Measurements from ENCODE around the gene HPF1.

HPF1 gene

DNA sequence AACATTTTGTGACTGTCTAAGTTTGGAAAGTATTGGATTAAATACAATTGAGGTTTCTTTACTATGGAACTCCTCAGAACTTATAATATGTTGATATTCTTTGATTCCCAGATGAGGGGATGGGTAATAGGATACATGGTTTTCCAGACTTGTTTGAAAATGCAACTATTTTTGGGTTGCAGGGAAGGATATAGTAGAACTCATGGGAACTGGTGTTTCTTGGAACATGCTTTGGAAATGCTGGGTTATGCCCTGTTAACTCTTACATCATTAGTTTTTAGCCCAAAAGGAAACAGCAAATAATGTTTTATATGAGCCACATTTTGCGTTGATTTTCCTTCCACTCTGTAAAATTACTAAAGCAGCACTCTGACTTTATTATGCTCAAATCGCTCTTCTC lies 41.9 kb downstream of the HPF1 start:
- TF ChIP-seq, protein P1, sequence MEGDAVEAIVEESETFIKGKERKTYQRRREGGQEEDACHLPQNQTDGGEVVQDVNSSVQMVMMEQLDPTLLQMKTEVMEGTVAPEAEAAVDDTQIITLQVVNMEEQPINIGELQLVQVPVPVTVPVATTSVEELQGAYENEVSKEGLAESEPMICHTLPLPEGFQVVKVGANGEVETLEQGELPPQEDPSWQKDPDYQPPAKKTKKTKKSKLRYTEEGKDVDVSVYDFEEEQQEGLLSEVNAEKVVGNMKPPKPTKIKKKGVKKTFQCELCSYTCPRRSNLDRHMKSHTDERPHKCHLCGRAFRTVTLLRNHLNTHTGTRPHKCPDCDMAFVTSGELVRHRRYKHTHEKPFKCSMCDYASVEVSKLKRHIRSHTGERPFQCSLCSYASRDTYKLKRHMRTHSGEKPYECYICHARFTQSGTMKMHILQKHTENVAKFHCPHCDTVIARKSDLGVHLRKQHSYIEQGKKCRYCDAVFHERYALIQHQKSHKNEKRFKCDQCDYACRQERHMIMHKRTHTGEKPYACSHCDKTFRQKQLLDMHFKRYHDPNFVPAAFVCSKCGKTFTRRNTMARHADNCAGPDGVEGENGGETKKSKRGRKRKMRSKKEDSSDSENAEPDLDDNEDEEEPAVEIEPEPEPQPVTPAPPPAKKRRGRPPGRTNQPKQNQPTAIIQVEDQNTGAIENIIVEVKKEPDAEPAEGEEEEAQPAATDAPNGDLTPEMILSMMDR (IDR thresholded peaks at IDR 0.05; ENCODE audit: low read depth, low read length): no peak
- no peak overlapping the region for H3K4me3 ChIP-seq (ENCODE audit: low read depth, low read length)

DNA sequence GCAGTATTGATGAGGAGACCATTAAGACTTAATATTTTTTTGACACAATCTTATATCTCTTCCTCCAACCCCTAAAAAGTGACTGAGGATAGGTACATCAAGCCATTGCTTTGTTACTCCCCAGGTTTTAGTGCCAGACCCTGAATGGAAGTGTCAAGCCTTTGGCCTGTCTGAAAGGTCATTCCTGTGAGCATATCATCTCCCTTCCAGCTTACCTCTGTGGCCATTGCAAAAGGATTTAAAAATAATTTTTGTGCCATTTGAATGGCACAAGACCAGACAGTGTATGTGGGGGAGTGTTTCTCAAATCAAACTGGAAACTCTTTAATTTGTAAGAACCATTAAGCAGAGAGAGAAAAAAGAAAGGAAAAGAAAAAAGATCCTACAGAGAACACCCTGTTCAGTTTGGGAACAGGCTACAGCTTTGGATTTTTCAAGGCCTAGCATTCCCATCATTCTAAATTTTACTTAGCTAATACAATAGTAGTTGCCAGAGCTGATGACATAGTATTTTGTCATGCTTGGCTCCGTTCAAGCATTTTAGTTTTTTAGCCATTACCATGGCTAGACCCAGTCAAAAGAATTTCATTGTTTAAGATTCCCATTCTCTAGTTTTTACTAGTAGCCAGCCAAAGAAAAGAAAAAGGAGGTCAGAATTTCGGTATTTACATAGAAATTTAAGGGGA lies 49.6 kb downstream of the HPF1 start:
- TF ChIP-seq, protein P1 (IDR thresholded peaks at IDR 0.05; ENCODE audit: low read depth, low read length): no peak

GRCh38 chr4:169698331-169698730 lies 59.4 kb downstream of the HPF1 start:
- no peak overlapping the region for H3K4me3 ChIP-seq (ENCODE audit: low read depth, low read length)
- TF ChIP-seq, protein P1 (IDR thresholded peaks at IDR 0.05; ENCODE audit: low read depth, low read length): no peak

More for the DNA sequence above, 49.6 kb downstream of the HPF1 start:
- H3K4me3 ChIP-seq (ENCODE audit: low read depth, low read length): no peak overlapping the region

- no peak overlapping the region for H3K4me3 ChIP-seq (ENCODE audit: low read depth, low read length)
- TF ChIP-seq, protein P1 (IDR thresholded peaks at IDR 0.05; ENCODE audit: low read depth, low read length): no peak
Measured at GRCh38 chr4:169690787-169691186, 67.0 kb downstream of the HPF1 start.

- TF ChIP-seq, protein P1 (IDR thresholded peaks at IDR 0.05; ENCODE audit: low read depth, low read length): no peak
- H3K4me3 ChIP-seq (ENCODE audit: low read depth, low read length): no peak overlapping the region
Measured at GRCh38 chr4:169689681-169690080, 68.1 kb downstream of the HPF1 start.

GRCh38 chr4:169682372-169683047 lies 75.2 kb downstream of the HPF1 start:
- TF ChIP-seq, protein P1 (IDR thresholded peaks at IDR 0.05; ENCODE audit: low read depth, low read length): no peak
- no peak overlapping the region for H3K4me3 ChIP-seq (ENCODE audit: low read depth, low read length)
